GM12878 (cell line): Measurements from ENCODE around the gene MED10. TPM values are rescaled to one million over a fixed set of nuclear protein-coding genes. Genes with fewer than 3 reads are reported as not detected.

Source experiments
- ATF3 ChIP-seq: IDR thresholded peaks from 2 replicates; pipeline ENCODE4 v1.6.1; 2011; ENCODE audit warnings: low read depth, mild to moderate bottlenecking, low read length, moderate library complexity, borderline replicate concordance; ENCODE audit errors: extremely low read depth
- CBFB ChIP-seq: IDR thresholded peaks from 2 replicates; pipeline ENCODE4 v1.6.1; 2016; ENCODE audit warnings: antibody characterized with exemption, low read depth
- CUX1 ChIP-seq: IDR thresholded peaks from 2 replicates; pipeline ENCODE4 v1.6.1; 2012; ENCODE audit warnings: improper control_type of control experiment, low read depth, low read length; ENCODE audit not compliant: insufficient replicate concordance
- HDGF ChIP-seq: fragments of 450-650 bp; IDR thresholded peaks from 2 replicates; pipeline ENCODE4 v1.6.1; 2016; ENCODE audit warnings: antibody characterized with exemption
- KAT2A ChIP-seq: conservative IDR thresholded peaks from 2 replicates; pipeline ENCODE4 v1.6.1; 2011; ENCODE audit warnings: low read depth, low read length; ENCODE audit not compliant: control insufficient read depth
- NBN ChIP-seq: fragments of 450-650 bp; IDR thresholded peaks from 2 replicates; pipeline ENCODE4 v1.6.1; 2016
- RCOR1 ChIP-seq: conservative IDR thresholded peaks from 2 replicates; pipeline ENCODE4 v1.6.1; 2012; ENCODE audit warnings: low read depth, low read length, improper control_type of control experiment
- SIX5 ChIP-seq: IDR thresholded peaks from 2 replicates; pipeline ENCODE4 v1.6.1; 2011; ENCODE audit warnings: mild to moderate bottlenecking, low read depth, low read length, moderate library complexity; ENCODE audit not compliant: severe bottlenecking
- SMC3 ChIP-seq: IDR thresholded peaks from 2 replicates; pipeline ENCODE4 v1.6.1; 2011; ENCODE audit warnings: low read length, improper control_type of control experiment, borderline replicate concordance
- SUZ12 ChIP-seq: fragments of 200-600 bp; sonication (generic); IDR thresholded peaks from one replicate; pipeline ENCODE4 v1.6.1; 2018; ENCODE audit warnings: antibody characterized with exemption, mild to moderate bottlenecking; ENCODE audit not compliant: unreplicated experiment
- polyA plus RNA-seq, 11 experiments: library from polyadenylated mRNA; depleted of rRNA in 4 of 11; unstranded in 6 of 11; stranded (reverse) in 5 of 11; fragments of >200 nt; fragmentation: Nextera tagmentation in 4 of 11; fragmentation: Illumina TruSeq in 1 of 11; extraction: Ambion mirVana in 4 of 11; extraction: Trizol in 1 of 11; gene quantifications; 1 replicate in 1 of 11; 2 replicates in 10 of 11; pipeline versions ENCODE4 v1.2.1 to v1.2.3, GENCODE V29; 2011 to 2016; ENCODE audit warnings: inconsistent platforms in 2 of 11, missing spikeins in 2 of 11, low read depth in 1 of 11
- total RNA-seq, 4 experiments: library from RNA; depleted of rRNA in 3 of 4; stranded (reverse); fragments of >200 nt in 3 of 4; fragmentation: Illumina TruSeq in 1 of 4; extraction: Trizol in 1 of 4; gene quantifications; 2 replicates each; pipeline versions ENCODE4 v1.2.1 to v1.2.3, GENCODE V29; 2013 to 2021
- TF ChIP-seq, protein P1 (sequence below): fragments of 450-650 bp; IDR thresholded peaks from 2 replicates; pipeline ENCODE4 v1.6.1; 2016; ENCODE audit warnings: mild to moderate bottlenecking, moderate library complexity, borderline replicate concordance

Gene MED10
- total and polyA plus RNA-seq, 10 of the 15 experiments (the other 5 are each of a cell fraction or from before 2014, with no cell fraction given) = 21.2 to 111 (median 46.6) TPM

DNA sequence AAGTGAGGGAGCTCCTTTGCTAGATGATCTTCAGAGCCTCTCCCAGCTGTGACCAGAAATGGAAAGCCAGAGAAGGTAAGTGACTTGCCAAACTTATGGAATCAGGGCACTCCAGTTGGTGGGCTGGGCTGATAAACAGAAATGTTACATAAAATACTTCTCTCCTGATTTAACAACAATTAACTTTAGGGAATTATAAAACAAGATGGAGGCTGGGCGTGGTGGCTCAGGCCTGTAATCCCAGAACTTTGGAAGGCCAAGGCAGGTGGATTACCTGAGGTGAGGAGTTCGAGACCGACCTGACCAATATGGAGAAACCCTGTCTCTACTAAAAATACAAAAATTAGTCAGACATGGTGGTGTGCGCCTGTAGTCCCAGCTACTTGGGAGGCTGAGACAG lies 899 bp upstream of the MED10 start (continued):
- no peak for TF ChIP-seq CUX1
- no peak for TF ChIP-seq SIX5
- TF ChIP-seq SUZ12 = no peak
- TF ChIP-seq RCOR1 = no peak
- no peak for TF ChIP-seq HDGF
- TF ChIP-seq ATF3 = no peak
- TF ChIP-seq CBFB = no peak
- no peak for TF ChIP-seq KAT2A
- TF ChIP-seq NBN = no peak
- TF ChIP-seq, protein P1, sequence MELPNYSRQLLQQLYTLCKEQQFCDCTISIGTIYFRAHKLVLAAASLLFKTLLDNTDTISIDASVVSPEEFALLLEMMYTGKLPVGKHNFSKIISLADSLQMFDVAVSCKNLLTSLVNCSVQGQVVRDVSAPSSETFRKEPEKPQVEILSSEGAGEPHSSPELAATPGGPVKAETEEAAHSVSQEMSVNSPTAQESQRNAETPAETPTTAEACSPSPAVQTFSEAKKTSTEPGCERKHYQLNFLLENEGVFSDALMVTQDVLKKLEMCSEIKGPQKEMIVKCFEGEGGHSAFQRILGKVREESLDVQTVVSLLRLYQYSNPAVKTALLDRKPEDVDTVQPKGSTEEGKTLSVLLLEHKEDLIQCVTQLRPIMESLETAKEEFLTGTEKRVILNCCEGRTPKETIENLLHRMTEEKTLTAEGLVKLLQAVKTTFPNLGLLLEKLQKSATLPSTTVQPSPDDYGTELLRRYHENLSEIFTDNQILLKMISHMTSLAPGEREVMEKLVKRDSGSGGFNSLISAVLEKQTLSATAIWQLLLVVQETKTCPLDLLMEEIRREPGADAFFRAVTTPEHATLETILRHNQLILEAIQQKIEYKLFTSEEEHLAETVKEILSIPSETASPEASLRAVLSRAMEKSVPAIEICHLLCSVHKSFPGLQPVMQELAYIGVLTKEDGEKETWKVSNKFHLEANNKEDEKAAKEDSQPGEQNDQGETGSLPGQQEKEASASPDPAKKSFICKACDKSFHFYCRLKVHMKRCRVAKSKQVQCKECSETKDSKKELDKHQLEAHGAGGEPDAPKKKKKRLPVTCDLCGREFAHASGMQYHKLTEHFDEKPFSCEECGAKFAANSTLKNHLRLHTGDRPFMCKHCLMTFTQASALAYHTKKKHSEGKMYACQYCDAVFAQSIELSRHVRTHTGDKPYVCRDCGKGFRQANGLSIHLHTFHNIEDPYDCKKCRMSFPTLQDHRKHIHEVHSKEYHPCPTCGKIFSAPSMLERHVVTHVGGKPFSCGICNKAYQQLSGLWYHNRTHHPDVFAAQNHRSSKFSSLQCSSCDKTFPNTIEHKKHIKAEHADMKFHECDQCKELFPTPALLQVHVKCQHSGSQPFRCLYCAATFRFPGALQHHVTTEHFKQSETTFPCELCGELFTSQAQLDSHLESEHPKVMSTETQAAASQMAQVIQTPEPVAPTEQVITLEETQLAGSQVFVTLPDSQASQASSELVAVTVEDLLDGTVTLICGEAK = no peak
- no peak for TF ChIP-seq SMC3
